Activated gamma-delta T cell treated with anti-CD3 and anti-CD28 coated beads, Interleukin-2, amount 50 U/mL, for 16 hours (primary cell): ENCODE measurements around the gene SEC14L6.
"Not testable (repeated sequence)": the region's sequence is repeated elsewhere in the genome, so short reads cannot be mapped to it uniquely, and the experiment has no call there.

Source experiments
- DNase-seq: peaks from one replicate; pipeline ENCODE4 v3.0.0-alpha.2; 2020; ENCODE audit warnings: low read depth

Gene SEC14L6

DNA sequence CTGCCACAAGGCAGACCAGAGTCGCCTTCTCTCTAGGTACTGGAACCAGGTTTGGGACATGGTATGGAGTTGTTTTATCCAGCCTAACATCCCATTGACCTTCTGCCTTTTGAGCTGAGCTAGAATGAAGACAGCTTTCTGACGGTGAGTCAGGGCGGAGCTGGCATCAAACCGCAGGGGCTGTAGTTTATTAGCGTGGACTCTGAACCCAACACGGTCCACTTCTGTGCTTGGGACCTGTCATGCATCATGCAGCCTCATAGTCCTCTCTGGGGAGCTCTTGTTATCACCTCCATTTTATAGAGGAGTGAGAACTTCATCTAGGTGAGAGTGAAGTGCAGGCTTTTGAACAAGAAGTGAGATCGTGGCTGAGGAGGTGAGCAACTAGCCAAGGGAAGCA lies 19.6 kb upstream of the SEC14L6 start:
- DNase-seq = no peak

DNA sequence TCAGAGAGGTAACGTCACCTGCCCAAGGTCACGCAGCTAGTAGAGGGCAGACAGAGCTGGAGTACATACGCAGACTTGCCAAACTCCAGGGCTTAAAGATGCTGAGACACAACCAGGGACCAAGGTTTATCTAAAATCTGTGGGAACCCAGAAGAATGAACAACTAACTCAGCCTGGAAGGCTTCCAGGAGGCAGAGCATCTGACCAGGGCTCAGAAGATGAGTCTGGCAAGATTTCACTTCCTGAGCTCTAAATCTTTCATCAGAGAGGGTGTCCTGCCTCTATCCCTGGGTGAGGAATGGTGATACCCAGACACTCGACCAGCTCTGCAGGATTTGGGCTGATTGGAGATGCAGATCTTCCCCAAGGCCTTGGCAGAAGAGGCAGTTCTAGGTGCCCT lies 18.8 kb upstream of the SEC14L6 start:
- DNase-seq = no peak

DNA sequence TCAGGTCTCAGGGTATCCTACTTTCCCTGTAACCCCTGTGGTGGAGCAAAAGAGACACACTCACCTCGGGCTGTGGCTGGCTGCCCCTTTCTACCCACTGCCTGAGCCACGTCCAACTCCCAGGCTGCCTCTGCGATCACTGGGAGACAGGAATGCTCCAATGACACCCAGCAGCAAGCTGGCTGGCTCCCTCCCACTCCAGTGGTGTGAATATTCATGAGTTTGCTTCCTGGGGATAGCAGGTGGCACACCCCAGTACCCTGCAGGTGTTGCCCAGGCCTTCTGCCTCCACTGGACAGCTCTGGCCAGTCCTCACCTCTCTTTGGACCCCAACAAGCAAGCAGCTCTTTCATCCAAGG lies 18.2 kb upstream of the SEC14L6 start:
- no peak for DNase-seq

DNA sequence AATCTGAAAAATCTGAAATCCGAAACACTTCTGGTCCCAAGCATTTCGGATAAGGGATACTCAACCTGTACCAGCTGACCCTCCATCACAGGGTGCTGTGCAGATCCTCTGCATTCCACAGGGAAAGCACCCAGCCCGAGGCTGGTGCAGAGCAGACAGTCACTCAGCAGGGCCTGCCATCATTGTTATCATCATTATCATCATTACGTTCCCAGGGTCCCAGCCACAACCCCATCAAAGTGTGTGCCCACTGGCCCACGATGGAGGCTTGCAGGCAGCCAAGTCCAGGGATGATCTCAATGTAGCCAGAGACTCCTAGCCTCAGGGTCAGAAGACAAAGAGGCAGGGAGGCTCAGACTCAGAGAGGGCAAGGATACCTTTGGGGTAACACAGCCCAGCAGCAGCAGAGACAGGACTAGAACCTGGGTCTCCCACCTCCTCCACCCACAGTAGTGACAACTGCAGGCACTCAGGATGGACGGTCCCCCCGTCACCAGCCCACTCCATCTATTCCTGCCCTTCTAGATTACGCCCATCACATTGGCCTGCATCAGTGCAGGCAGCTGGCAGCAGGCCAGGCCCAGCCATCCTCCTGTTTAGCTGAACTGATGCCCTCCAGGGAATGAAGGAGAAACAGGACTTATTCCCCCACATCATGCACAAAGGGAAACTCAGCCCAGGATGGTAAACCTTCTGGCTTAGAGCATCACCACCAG lies 17.7 kb upstream of the SEC14L6 start:
- DNase-seq = no peak

DNA sequence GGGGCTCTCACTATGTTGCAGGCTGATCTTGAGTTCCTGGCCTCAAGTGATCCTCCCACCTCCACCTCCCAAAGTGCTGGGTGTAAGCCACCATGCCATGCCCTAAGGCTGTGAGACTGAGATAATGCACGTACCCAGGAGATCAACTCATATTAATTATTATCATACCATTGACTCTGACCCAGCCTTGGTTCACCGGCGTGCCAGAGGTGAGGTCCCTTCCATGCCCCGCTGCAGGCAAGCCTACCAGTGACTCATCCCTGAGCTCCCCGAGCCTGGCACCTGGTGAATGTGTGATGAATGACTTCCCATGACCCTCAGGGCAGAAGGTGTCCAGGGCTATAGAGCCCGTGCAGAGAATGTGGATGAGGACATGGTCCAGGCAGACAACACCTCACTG lies 15.8 kb upstream of the SEC14L6 start:
- no peak for DNase-seq

DNA sequence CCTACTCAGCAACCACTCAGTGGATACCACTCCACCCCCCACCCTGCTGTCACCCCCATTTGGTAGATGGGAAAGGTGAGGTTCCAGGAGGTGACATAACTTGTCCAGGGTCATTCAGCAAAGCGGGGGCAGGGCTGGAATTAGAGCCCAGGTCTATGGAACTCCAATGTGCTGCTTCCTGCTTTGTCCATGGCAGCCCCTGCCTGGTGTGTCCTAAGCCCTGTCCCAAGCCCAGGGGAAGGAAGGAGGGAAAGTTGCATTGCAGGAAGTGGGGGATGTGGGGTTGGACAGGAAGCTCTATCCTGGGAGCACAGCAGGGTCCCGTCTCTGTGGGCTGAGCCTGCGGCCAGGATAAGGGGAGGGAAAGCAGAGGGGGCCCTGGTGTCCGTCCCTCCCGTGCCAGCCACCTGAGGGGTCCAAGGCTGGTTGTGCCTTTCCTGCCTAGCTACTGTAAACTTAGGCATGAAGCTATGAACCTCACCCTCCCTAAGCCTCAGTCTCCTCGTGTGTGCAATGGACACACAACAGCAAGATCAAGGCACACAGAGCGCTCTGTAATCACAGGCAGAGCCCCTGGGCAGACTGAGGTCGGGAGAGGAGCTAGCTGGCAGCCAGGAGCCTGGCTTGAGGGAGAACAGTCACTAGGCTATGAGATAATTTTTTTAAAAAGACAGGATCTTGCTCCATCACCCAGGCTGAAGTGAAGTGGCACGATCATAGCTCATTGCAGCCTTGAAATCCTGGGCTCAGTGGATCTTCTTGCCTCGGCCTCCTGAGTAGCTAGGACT lies 15.1 kb upstream of the SEC14L6 start:
- DNase-seq = no peak

DNA sequence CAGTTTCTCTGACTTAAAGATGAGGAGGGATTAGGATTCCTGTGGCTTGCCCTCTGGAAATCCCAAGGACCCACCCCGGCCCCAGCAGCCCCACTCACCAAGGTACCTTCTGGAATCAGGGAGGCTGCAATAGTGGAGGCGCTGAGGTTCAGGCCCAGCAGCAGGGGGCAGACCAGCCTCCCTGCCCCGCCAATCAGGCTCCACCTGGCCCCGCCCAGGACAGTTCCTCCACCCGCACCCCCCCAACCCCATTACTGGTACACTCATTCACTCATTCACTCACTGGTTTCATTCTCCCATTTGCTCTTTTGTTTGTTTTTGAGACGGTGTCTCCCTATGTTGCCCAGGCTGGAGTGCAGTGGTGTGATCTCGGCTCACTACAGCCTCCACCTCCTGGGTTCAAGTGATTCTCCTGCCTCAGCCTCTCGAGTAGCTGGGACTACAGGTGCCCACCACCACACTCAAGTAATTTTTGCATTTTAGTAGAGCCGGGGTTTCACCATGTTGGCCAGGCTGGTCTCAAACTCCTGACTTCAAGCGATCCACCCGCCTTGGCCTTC lies 14.2 kb upstream of the SEC14L6 start:
- DNase-seq = not testable (repeated sequence)

DNA sequence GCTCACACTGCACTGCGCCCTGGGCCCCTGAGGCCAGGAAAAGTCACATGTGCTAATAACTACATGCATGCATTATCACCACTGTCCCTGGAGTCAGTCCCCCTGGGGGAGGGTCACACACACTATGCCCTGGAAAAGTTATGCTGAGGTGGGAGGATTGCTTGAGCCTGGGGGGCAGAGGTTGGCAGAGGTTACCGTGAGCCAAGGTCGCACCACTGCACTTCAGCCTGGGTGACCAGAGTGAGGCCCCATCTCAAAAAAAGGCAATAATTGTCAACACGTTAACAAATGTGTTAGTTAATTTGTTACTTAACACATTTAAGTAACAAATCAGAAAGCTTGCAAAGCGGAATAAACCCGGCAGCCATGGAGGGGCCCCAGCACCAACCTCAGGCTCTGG lies 13.3 kb upstream of the SEC14L6 start:
- no peak for DNase-seq

DNA sequence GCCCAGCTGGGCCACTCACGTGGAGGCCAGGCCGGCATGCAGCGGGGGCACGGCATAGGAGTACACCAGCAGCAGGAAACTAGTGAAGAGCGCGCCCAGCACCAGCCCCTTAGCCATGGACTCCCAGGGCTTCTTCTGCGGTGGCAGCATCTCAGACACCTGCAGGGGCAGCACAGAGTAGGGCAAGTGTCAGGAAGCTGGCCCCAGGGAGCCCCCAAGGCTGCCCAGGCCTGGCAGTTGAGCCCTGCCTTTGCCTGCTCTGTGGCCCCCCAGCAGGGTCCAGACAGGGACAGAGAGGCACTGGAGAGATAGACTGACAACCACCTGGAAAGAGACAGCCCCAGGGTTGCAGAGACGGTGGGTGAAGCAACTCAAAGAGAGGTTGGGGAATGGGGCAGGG lies 10.7 kb upstream of the SEC14L6 start:
- DNase-seq = no peak

DNA sequence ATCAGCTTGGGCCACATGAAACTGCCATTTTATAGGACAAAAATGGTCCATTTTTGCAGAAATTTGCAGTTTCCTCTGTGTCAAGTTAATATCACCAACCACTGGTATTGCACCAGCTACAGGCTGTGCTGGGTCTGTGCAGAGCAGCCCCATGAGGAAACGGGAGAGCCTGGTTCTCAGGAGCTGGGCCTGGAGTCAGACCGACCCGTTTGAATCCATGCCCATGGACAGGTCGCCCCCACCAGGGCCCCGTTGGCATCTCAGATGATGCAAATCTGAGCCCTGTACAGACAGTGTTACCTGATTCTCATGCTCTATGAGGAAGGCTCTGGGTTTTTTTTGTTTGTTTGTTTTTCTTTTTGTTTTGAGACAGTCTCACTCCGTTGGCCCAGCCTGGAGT lies 9.8 kb upstream of the SEC14L6 start:
- DNase-seq = no peak

DNA sequence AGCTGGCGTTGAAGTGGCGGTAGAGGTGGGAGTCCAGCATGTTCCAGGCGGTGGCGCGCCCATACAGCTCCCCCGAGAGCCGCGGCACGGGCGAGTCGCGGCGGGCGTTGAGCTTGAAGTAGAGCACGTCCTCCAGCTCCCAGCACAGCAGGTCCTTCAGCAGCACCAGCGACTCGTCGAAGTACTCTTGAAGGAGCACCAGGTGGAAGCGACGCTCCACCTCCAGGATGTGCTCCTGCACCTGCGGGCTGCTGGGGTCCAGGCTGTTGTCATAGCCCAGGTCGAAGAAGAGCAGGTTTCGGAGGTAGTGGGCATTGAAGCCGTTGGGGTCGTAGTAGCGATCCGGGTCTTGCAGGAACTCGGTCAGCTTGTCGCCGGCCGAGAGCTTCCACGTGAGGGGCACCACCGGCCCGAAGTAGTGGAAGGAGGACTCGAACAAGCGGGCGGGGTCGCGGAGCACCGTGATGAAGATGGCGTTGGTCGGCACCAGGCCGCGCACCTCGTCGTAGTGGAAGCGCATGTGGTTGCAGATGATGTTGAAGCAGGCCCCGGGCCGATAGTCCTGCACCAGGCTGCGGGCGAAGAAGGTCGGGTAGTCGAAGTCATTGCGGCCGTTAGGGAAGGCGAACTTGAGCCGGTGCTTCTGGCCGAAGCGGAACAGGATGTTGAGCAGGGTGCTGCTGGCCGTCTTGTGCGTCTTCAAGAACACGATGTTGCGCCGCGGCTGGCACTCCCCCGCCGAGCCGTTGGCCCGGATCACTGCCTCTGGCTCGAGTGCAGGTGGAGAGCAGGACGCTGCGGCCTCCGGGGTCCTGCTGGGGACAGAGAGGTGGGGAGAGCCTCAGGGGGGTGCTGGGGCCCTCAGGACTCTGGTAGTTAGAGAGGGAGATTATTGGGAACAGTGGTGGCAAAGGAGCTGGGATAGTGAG lies 9.0 kb upstream of the SEC14L6 start:
- no peak for DNase-seq

DNA sequence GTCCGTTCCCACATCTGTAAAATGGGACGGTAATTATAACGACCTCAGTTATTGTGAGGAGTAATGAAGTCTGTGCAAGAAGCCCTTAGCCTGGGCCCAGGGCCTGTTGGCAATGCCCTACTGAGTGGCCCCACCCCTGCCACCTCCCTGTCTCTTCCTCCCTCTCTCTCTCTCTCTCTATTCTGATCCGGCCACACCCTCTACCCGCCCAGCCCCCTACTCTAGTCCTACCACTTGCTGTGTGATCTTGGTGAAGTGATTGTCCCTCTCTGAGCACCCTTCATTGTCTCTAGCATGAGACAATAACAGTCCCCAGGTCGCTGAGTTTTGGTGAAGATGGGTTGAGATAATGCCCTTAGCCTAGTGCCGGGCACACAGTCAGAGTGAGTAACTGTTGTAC lies 7.4 kb upstream of the SEC14L6 start:
- no peak for DNase-seq

DNA sequence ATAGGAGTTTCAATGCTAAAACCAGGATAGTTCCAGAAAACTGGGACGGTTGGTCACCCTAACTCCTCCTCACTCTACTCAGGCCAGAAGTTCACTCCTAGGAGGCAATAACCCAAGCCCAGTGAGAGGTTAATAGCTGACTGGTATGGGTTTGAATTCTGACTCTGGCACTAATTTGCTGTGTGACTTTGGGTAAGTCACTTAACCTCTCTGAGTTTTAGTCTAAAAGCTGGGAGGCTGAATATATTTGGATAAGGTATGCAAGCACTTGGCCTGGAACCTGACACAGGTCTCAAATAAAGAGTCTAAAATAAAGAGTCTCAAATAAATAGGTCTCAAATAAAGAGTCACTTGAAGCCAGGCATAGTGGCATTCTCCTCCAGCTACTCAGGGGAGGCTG lies 6.2 kb upstream of the SEC14L6 start:
- DNase-seq = no peak

DNA sequence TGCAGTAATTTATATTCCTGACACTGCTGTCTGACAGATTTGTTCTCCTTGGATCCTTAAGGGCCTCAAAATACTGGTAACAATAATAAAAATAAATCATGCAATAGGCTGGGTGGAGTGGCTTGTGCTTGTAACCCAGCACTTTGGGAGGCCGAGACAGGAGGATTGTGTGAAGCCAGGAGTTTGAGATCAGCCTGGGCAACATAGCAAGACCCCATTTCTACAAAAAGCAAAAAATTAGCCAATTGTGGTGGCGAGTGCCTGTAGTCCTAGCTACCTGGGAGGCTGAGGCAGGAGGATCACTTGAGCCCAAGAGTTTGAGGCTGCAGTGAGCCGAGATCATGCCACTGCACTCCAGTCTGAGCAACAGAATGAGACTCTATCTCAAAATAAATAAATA lies 5.3 kb upstream of the SEC14L6 start:
- not testable (repeated sequence) for DNase-seq

DNA sequence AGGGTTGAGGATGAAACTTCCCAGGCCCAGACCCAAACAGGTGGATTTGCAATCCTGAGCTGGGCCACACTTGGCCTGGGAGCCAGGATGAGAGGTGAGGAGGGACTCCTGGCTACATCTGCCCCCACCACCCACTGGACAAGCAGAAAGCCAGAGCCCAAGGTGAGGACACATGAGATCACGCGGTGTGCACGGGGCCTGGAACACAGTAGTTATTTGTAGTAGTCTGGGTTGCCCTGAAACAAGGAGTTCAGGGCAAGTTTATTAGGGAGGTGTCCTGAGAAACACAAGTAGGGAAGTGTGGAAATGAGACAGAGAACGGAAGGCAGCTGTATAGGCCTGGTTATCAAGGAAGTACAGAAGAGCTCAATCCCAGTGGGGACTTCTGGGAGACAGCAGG lies 647 bp upstream of the SEC14L6 start:
- DNase-seq = no peak

DNA sequence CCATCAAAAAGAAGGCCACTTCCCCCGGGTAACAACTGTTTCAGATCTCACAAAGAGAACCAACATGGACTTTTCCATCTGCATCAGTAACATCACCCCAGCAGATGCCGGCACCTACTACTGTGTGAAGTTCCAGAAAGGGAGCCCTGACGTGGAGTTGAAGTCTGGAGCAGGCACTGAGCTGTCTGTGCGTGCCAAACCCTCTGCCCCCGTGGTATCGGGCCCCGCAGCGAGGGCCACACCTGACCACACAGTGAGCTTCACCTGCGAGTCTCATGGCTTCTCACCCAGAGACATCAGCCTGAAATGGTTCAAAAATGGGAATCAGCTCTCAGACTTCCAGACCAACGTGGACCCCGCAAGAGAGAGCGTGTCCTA lies 3.7 kb downstream of the SEC14L6 start:
- DNase-seq = no peak

DNA sequence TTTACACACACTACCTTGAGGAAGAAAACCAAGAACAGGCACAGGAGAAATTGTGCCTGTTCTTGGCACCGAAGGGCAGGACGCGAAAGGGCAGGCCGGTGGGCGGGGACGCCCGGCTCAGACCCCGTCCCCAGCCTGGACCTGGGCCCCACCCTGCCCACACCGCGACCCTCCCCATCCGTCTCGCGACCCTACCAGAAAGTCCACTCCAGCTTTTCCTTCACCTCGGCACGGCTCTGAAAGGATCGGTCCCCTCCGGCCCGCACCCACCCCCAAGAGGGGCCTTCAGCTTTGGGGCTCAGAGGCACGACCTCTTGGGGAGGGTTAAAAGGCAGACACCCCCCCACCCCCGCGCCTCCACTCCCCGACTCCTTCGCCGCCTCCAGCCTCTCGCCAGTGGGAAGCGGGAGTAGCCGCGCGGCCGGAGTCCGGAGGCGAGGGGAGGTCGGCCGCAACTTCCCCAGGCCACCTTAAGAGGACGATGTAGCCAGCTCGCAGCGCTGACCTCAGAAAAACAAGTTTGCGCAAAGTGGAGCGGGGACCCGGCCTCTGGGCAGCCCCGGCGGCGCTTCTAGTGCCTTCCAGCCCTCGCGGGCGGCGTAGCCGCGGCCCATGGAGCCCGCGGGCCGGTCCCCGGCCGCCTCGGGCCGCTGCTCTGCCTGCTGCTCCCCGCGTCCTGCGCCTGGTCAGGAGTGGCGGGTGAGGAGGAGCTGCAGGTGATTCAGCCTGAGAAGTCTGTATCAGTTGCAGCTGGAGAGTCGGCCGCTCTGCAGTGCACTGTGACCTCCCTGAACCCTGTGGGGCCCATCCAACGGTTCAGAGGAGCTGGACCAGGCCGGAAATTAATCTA lies 4.4 kb downstream of the SEC14L6 start:
- no peak for DNase-seq

DNA sequence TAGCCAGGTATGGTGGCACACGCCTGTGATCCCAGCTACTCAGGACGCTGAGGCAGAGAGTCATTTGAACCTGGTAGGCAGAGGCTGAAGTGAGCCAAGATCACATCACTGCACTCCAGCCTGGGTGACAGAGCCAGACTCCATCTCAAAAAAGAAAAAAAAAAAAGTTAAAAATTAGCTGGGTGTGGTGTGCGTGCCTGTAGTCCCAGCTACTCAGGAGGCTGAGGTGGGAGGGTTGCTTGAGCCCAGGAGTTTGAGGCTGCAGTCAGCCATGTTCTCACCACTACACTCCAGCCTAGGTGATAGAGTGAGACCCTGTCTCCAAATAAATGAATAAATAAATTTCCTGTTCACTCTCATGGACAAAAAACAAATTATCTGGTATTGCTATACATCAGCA lies 5.0 kb downstream of the SEC14L6 start:
- not testable (repeated sequence) for DNase-seq

DNA sequence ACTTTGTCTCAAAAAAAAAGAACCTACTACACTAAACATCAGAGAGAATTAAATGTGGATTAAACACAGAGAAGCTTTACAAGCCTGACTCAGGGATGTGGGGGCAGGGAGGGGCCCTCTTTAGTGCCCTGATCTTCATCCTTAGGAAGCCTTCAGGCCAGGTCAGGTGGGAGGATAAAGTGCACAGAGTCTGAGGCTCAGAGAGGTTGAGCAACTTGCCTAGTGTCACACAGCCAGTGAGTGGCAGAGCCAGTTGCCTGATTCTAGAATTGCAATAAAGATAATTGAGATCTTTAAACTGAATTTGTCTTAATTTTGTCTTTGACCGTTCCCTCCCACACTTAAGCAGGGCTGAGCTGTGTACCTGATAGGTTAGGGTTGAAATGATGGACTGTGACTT lies 7.2 kb downstream of the SEC14L6 start:
- DNase-seq = no peak

DNA sequence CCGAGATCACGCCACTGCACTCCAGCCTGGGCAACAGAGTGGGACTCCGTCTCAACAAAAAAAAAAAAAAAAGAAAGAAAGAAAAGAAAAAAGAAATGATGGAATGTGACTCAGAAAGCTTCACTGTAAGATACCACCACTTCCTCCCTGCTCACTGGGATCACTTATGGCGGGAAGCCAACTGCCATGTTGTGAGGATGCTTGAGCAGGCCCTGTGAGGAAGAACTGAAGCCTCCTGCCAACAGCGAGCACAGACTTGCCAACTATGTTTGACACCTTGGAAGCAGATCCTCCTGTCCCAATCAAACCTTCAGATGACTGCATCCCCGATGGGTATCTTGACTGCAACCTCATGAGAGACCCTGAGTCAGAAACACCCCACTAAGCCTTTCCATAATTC lies 8.3 kb downstream of the SEC14L6 start:
- DNase-seq = no peak

DNA sequence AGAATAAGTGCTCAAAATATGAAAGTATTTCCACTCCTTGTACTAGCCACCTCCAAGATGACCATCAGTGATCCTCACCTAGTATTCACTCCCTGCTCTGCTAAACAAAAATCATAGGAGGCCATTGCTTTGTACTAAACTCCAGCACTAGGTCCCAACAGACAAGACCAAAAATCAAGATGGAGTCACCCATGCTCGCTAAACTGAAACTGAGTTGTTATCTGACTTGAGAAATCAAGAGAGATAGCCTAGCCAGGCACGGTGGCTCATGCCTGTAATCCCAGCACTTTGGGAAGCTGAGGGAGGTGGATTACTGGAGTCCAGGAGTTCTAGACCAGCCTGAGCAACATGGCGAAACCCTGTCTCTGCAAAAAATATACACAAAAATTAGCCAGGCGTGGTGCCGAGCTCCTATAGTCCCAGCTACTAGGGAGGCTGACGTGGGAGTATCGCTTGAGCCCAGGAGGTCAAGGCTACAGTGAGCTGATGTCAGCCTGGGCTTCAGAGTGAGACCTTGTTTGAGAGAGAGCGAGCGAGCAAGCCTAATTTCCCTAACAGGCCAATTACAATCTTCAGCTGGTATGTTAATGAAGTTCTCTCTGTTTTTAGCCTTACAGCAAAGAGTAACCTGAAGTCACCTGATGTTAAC lies 9.3 kb downstream of the SEC14L6 start:
- no peak for DNase-seq
